Measurements from ENCODE around the gene DENND5A. TPM values are rescaled to one million over a fixed set of nuclear protein-coding genes. Genes with fewer than 3 reads are reported as not detected.

DENND5A gene
- total and polyA plus RNA-seq, 2 of the 8 experiments (the other 6 are each of a cell fraction or from before 2014, with no cell fraction given), result 65.7 to 139 TPM

- Histone ChIP-seq H2AFZ (ENCODE audit: low read length) (no peak overlapping the region), H3K4me1 (replicated peaks in 1 of 4; ENCODE audit: control insufficient read depth in 3 of 4, insufficient read depth in 4 of 4, low read length in 3 of 4) (no peaks in the 10 kb centered on the region), H4K91ac (replicated peaks; ENCODE audit: insufficient read length, low read length) (no peak overlapping the region), H3K27ac (ENCODE audit: low read depth, low read length) (no peak overlapping the region), H3K14ac (ENCODE audit: insufficient read length) (no peak overlapping the region), H3K9me3 (ENCODE audit: insufficient read depth in 2 of 2, low read depth in 1 of 2, low read length in 1 of 2) (peaks cover 20% of the 10 kb centered on the region in 2 experiments), H3K79me1 (ENCODE audit: low read depth, low read length) (no peaks in the 10 kb centered on the region), H2BK15ac (ENCODE audit: low read length) (no peak overlapping the region), H4K8ac (ENCODE audit: extremely low read depth, insufficient read depth, low read length) (no peak overlapping the region), H4K20me1 (replicated peaks in 1 of 2; ENCODE audit: control insufficient read depth in 1 of 2, insufficient read depth in 2 of 2, low read length in 2 of 2) (no peaks in the 10 kb centered on the region), H2BK120ac (replicated peaks; ENCODE audit: low read depth, low read length) (no peak overlapping the region), H3K56ac (replicated peaks; ENCODE audit: insufficient read length, low read depth, low read length) (no peak overlapping the region), H3K36me3 (ENCODE audit: control insufficient read depth in 2 of 4, insufficient read depth in 4 of 4, low read length in 3 of 4) (peaks cover 0 to 46% (median 15%) of the 10 kb centered on the region in 4 experiments; a peak in 6 of 8 replicates), H3K23ac (ENCODE audit: insufficient read length) (no peak overlapping the region), H3K4me3 (ENCODE audit: extremely low read depth in 1 of 4, insufficient read depth in 2 of 4, low read depth in 3 of 4, low read length in 4 of 4) (no peak overlapping the region), H3K9ac (replicated peaks in 1 of 4; ENCODE audit: extremely low read depth in 1 of 4, low read depth in 3 of 4, low read length in 3 of 4) (no peak overlapping the region), H3K18ac (ENCODE audit: extremely low read depth, low read length) (no peak overlapping the region), H2BK12ac (ENCODE audit: low read depth, low read length) (no peak overlapping the region), H3K4me2 (ENCODE audit: insufficient read depth in 1 of 2, low read depth in 2 of 2, low read length in 2 of 2) (no peak overlapping the region), H4K5ac (ENCODE audit: insufficient read length, low read depth, low read length) (no peak overlapping the region), H3K79me2 (ENCODE audit: control insufficient read depth in 1 of 2, insufficient read depth in 2 of 2, low read length in 2 of 2) (no peaks in the 10 kb centered on the region), H2BK5ac (ENCODE audit: low read depth, low read length) (no peak overlapping the region), H2BK20ac (ENCODE audit: low read length) (no peak overlapping the region), H3K4ac (replicated peaks; ENCODE audit: insufficient read length, low read depth, low read length) (no peak overlapping the region), H3K23me2 (ENCODE audit: low read depth, low read length) (no peaks in the 10 kb centered on the region), H2AK5ac (ENCODE audit: low read depth, low read length) (no peak overlapping the region), H3K27me3 (replicated peaks in 1 of 4; ENCODE audit: control insufficient read depth in 3 of 4, extremely low read depth in 1 of 4, insufficient read depth in 3 of 4, low read length in 3 of 4) (no peaks in the 10 kb centered on the region)
- ChIA-PET CTCF (ENCODE audit: partially characterized antibody) (interaction anchor here (1.3 to 1.6 kb wide), 2 partner anchors 11 to 58 kb away, joined by 3 to 4 read pairs; no protein-coding TSS in a partner anchor), POLR2A (ENCODE audit: partially characterized antibody) (interaction anchor here (1.3 kb wide), 1 partner anchor 267 kb away, joined by 3 read pairs; the partner anchor contains the start of gene ZNF143)
- DNase-seq (ENCODE audit: low read depth in 1 of 2, low spot score in 2 of 2) (no peak), FAIRE-seq (no peak)
- 91% methylated on average over 3 of the region's 3 CpGs; no CpG with 5 or more reads in 1 of the 2 experiments for WGBS, 2 experiments (ENCODE audit: extremely low coverage in 1 of 2, insufficient coverage in 1 of 2, insufficient read length in 1 of 2, insufficient replicate concordance in 2 of 2, low coverage in 1 of 2, low lambda C conversion rate in 2 of 2, missing lambda C conversion rate in 1 of 2)
- TF ChIP-seq CBX8 (IDR thresholded peaks at IDR 0.05; ENCODE audit: borderline replicate concordance, low read depth, low read length), result no peak
- no peak for TF ChIP-seq POLR2A (IDR thresholded peaks at IDR 0.05; ENCODE audit: control extremely low read depth in 1 of 2, low read depth in 2 of 2, low read length in 2 of 2)
- TF ChIP-seq NANOG (IDR thresholded peaks at IDR 0.05; ENCODE audit: insufficient read depth, low read depth, low read length, poor library complexity, severe bottlenecking), result no peak
- TF ChIP-seq ZNF274 (IDR thresholded peaks at IDR 0.05; ENCODE audit: borderline replicate concordance, extremely low read depth, low read length), result no peak
- TF ChIP-seq EGR1 (IDR thresholded peaks at IDR 0.05; ENCODE audit: borderline replicate concordance, low read depth, low read length), result no peak
- TF ChIP-seq POLR2AphosphoS5 (IDR thresholded peaks at IDR 0.05; ENCODE audit: low read depth, low read length), result no peak
- no peak for TF ChIP-seq HDAC2 (IDR thresholded peaks at IDR 0.05; ENCODE audit: borderline replicate concordance in 1 of 2, low read depth in 2 of 2, low read length in 2 of 2)
- TF ChIP-seq CREB1 (IDR thresholded peaks at IDR 0.05), result no peak
- TF ChIP-seq TAF1 (IDR thresholded peaks at IDR 0.05; ENCODE audit: low read depth, low read length), result no peak
- no peak for TF ChIP-seq SUZ12 (IDR thresholded peaks at IDR 0.05; ENCODE audit: low read length)
- no peak for TF ChIP-seq JUND (IDR thresholded peaks at IDR 0.05; ENCODE audit: low read length)
- TF ChIP-seq GTF2F1 (IDR thresholded peaks at IDR 0.05; ENCODE audit: borderline replicate concordance, low read depth, low read length), result no peak
- no peak for TF ChIP-seq E2F6 (IDR thresholded peaks at IDR 0.05)
These were observed 71.8 kb downstream of the DENND5A start for GRCh38 chr11:9193316-9193715.

All from H1 (cell line).